Glomerular visceral epithelial cell (primary cell): ENCODE data around the gene CCL19.

Experiments
- DNase-seq: peaks from one replicate; pipeline ENCODE4 v3.0.0-alpha.2; 2016; ENCODE audit errors: extremely low spot score

CCL19 gene

GRCh38 chr9:34694811-34695210, 3.7 kb upstream of the CCL19 start:
- no peak for DNase-seq

GRCh38 chr9:34693560-34693959, 2.5 kb upstream of the CCL19 start:
- no peak for DNase-seq

- no peak for DNase-seq
Measured at GRCh38 chr9:34691936-34692315, 850 bp upstream of the CCL19 start.

- no peak for DNase-seq
Measured at GRCh38 chr9:34689512-34689911, 1.6 kb downstream of the CCL19 start.

- DNase-seq = no peak
Measured at GRCh38 chr9:34689116-34689470, 2.0 kb downstream of the CCL19 start.

GRCh38 chr9:34688329-34689115, 2.6 kb downstream of the CCL19 start:
- DNase-seq = no peak

- no peak for DNase-seq
Measured at GRCh38 chr9:34687276-34688030, 3.6 kb downstream of the CCL19 start.

- no peak for DNase-seq
Measured at GRCh38 chr9:34686732-34687131, 4.3 kb downstream of the CCL19 start.

GRCh38 chr9:34686231-34686630, 4.8 kb downstream of the CCL19 start:
- no peak for DNase-seq

GRCh38 chr9:34685591-34685990, 5.5 kb downstream of the CCL19 start:
- DNase-seq = no peak

- DNase-seq = no peak
Measured at GRCh38 chr9:34684816-34685215, 6.3 kb downstream of the CCL19 start.

GRCh38 chr9:34684145-34684544, 6.9 kb downstream of the CCL19 start:
- DNase-seq = no peak

- no peak for DNase-seq
Measured at GRCh38 chr9:34675869-34676268, 15.2 kb downstream of the CCL19 start.

- DNase-seq = peak; percentile 47
Measured at GRCh38 chr9:34675048-34675714, 15.9 kb downstream of the CCL19 start.

- DNase-seq = no peak
Measured at GRCh38 chr9:34674440-34674839, 16.6 kb downstream of the CCL19 start.

GRCh38 chr9:34671307-34671706, 19.8 kb downstream of the CCL19 start:
- no peak for DNase-seq

GRCh38 chr9:34669809-34670562, 21.1 kb downstream of the CCL19 start:
- DNase-seq = no peak

- peak; percentile 97 for DNase-seq
Measured at GRCh38 chr9:34665381-34666250, 25.5 kb downstream of the CCL19 start.

- DNase-seq = no peak
Measured at GRCh38 chr9:34665067-34665380, 26.1 kb downstream of the CCL19 start.

GRCh38 chr9:34664281-34665066, 26.6 kb downstream of the CCL19 start:
- DNase-seq = peak; percentile 82

GRCh38 chr9:34663303-34663605, 27.8 kb downstream of the CCL19 start:
- no peak for DNase-seq
